ENCODE data around the gene DDX1.
A peak's percentile ranks its signal among the peaks of the same experiment; 100 is the strongest.

DDX1 gene

GRCh38 chr2:15577071-15577735 lies 14.5 kb upstream of the DDX1 start:
- peak; percentile 66 for TF ChIP-seq CTCF (IDR thresholded peaks at IDR 0.05)
- peak; percentile 78 for DNase-seq (ENCODE audit: low spot score)
- no peak overlapping the region for H3K4me3 ChIP-seq

GRCh38 chr2:15579641-15580040 lies 12.0 kb upstream of the DDX1 start:
- DNase-seq (ENCODE audit: low spot score) = no peak
- no peak overlapping the region for H3K27ac ChIP-seq
- H3K4me3 ChIP-seq = no peak overlapping the region
- no peak for TF ChIP-seq CTCF (IDR thresholded peaks at IDR 0.05)

More at GRCh38 chr2:15577071-15577735, 14.5 kb upstream of the DDX1 start:
- H3K27ac ChIP-seq = no peak overlapping the region

- Histone ChIP-seq H3K4me3 (no peak overlapping the region), H3K27ac (no peak overlapping the region)
- no peak for TF ChIP-seq CTCF (IDR thresholded peaks at IDR 0.05)
- no peak for DNase-seq (ENCODE audit: low spot score)
Observed at GRCh38 chr2:15580451-15580850, 11.2 kb upstream of the DDX1 start.

- DNase-seq (ENCODE audit: low spot score) = no peak
- no peak for TF ChIP-seq CTCF (IDR thresholded peaks at IDR 0.05)
- Histone ChIP-seq H3K27ac (no peak overlapping the region), H3K4me3 (no peak overlapping the region)
Observed at GRCh38 chr2:15582710-15583357, 8.8 kb upstream of the DDX1 start.

GRCh38 chr2:15583826-15584225 lies 7.8 kb upstream of the DDX1 start:
- no peak overlapping the region for H3K4me3 ChIP-seq
- DNase-seq (ENCODE audit: low spot score) = no peak
- no peak for TF ChIP-seq CTCF (IDR thresholded peaks at IDR 0.05)
- H3K27ac ChIP-seq = no peak overlapping the region

GRCh38 chr2:15584316-15584715 lies 7.4 kb upstream of the DDX1 start:
- no peak for DNase-seq (ENCODE audit: low spot score)
- no peak overlapping the region for H3K4me3 ChIP-seq
- TF ChIP-seq CTCF (IDR thresholded peaks at IDR 0.05) = no peak
- H3K27ac ChIP-seq = no peak overlapping the region

Measured in coronary artery (tissue), 2 donors.